HepG2 (cell line): ENCODE results near the gene BATF2. TPM values are rescaled to one million over a fixed set of nuclear protein-coding genes. Genes with fewer than 3 reads are reported as not detected.

Experiments
- FOSL1 ChIP-seq: sonication (generic); formaldehyde crosslinking; IDR thresholded peaks from 2 replicates; pipeline ENCODE4 v1.9.0; 2021; ENCODE audit warnings: missing genetic modification reagents, borderline replicate concordance
- HIC2 ChIP-seq: sonication (generic); formaldehyde crosslinking; IDR thresholded peaks from 2 replicates; pipeline ENCODE4 v1.9.0; 2022; ENCODE audit warnings: low read depth, missing genetic modification reagents
- HNRNPK ChIP-seq: fragments of 200-400 bp; formaldehyde crosslinking; IDR thresholded peaks from 2 replicates; pipeline ENCODE4 v1.6.1; 2018; ENCODE audit warnings: low read length, low read depth, moderate library complexity, mild to moderate bottlenecking; ENCODE audit not compliant: poor library complexity, severe bottlenecking
- MEF2D ChIP-seq: sonication (generic); formaldehyde crosslinking; IDR thresholded peaks from 2 replicates; pipeline ENCODE4 v1.5.1; 2020; ENCODE audit warnings: mild to moderate bottlenecking, missing genetic modification reagents
- NCOA2 ChIP-seq: sonication (generic); formaldehyde crosslinking; IDR thresholded peaks from 2 replicates; pipeline ENCODE4 v1.8.0; 2022; ENCODE audit warnings: inconsistent platforms
- NPAS2 ChIP-seq: sonication (generic); formaldehyde crosslinking; IDR thresholded peaks from 2 replicates; pipeline ENCODE4 v1.8.0; 2022; ENCODE audit warnings: mild to moderate bottlenecking, missing genetic modification reagents, borderline replicate concordance
- NR2C2 ChIP-seq: sonication (generic); formaldehyde crosslinking; IDR thresholded peaks from 2 replicates; pipeline ENCODE4 v1.4.0; 2020; ENCODE audit warnings: missing genetic modification reagents, mild to moderate bottlenecking, moderate library complexity, borderline replicate concordance
- PCBP1 ChIP-seq: fragments of 200-400 bp; formaldehyde crosslinking; IDR thresholded peaks from 2 replicates; pipeline ENCODE4 v1.6.1; 2017; ENCODE audit warnings: mild to moderate bottlenecking, low read depth, low read length, borderline replicate concordance
- STAT5B ChIP-seq: sonication (generic); formaldehyde crosslinking; IDR thresholded peaks from 2 replicates; pipeline ENCODE4 v1.4.0; 2020; ENCODE audit warnings: missing genetic modification reagents
- USF2 ChIP-seq, 2 experiments: sonication (generic) in 1 of 2; formaldehyde crosslinking in 1 of 2; IDR thresholded peaks; 2 replicates each; pipeline versions ENCODE4 v1.5.1 to v1.6.1; 2011 to 2020; ENCODE audit warnings: borderline replicate concordance in 1 of 2, low read depth in 1 of 2, low read length in 1 of 2, mild to moderate bottlenecking in 1 of 2, missing genetic modification reagents in 1 of 2, moderate library complexity in 1 of 2
- ZBTB46 ChIP-seq: sonication (generic); formaldehyde crosslinking; IDR thresholded peaks from 2 replicates; pipeline ENCODE4 v1.4.0; 2020; ENCODE audit warnings: mild to moderate bottlenecking, missing genetic modification reagents, borderline replicate concordance
- ZNF207 ChIP-seq: fragments of 450-650 bp; IDR thresholded peaks from 2 replicates; pipeline ENCODE4 v1.6.1; 2016; ENCODE audit warnings: antibody characterized with exemption, borderline replicate concordance
- ZNF234 ChIP-seq: sonication (generic); formaldehyde crosslinking; conservative IDR thresholded peaks from 2 replicates; pipeline ENCODE4 v1.5.1; 2020; ENCODE audit warnings: mild to moderate bottlenecking, missing genetic modification reagents
- ZNF260 ChIP-seq: sonication (generic); formaldehyde crosslinking; IDR thresholded peaks from 2 replicates; pipeline ENCODE4 v1.4.0; 2020; ENCODE audit warnings: missing genetic modification reagents, low read depth, mild to moderate bottlenecking, borderline replicate concordance
- ZNF33A ChIP-seq: sonication (generic); formaldehyde crosslinking; IDR thresholded peaks from 2 replicates; pipeline ENCODE4 v1.5.1; 2020; ENCODE audit warnings: missing genetic modification reagents, mild to moderate bottlenecking, moderate library complexity, borderline replicate concordance
- ZNF777 ChIP-seq: sonication (generic); formaldehyde crosslinking; IDR thresholded peaks from 2 replicates; pipeline ENCODE4 v1.4.0; 2020; ENCODE audit warnings: missing genetic modification reagents
- ZNF816 ChIP-seq: sonication (generic); formaldehyde crosslinking; IDR thresholded peaks from 2 replicates; pipeline ENCODE4 v1.8.0; 2022; ENCODE audit warnings: missing genetic modification reagents, mild to moderate bottlenecking, borderline replicate concordance
- polyA plus RNA-seq, 8 experiments: library from polyadenylated mRNA; depleted of rRNA in 3 of 8; stranded (reverse) in 7 of 8; unstranded in 1 of 8; fragments of >200 nt; fragmentation: Illumina TruSeq in 4 of 8; extraction: Trizol in 4 of 8; gene quantifications; 2 replicates each; pipeline versions ENCODE4 v1.2.1 to v1.2.3, GENCODE V29; 2011 to 2016; ENCODE audit warnings: low read depth in 4 of 8, missing spikeins in 1 of 8, mixed read lengths in 1 of 8; ENCODE audit not compliant: insufficient read depth in 1 of 8
- total RNA-seq, 5 experiments: library from RNA; depleted of rRNA; stranded (reverse); fragments of >200 nt; fragmentation: Illumina TruSeq; extraction: Trizol; gene quantifications; 2 replicates each; pipeline ENCODE4 v1.2.3, GENCODE V29; 2016; ENCODE audit warnings: low read depth in 1 of 5
- TF ChIP-seq, protein P1 (sequence below): sonication (generic); formaldehyde crosslinking; IDR thresholded peaks from 2 replicates; pipeline ENCODE4 v1.5.0; 2020; ENCODE audit warnings: missing genetic modification reagents, mild to moderate bottlenecking, borderline replicate concordance

Gene BATF2
- total and polyA plus RNA-seq, 2 of the 13 experiments (the other 11 are each of a cell fraction or from before 2014, with no cell fraction given), result 2.8 to 3.9 TPM

GRCh38 chr11:65027213-65028067 lies 30.7 kb upstream of the BATF2 start, which contains the start of gene SNX15 (continued):
- TF ChIP-seq ZNF234 (CRISPR knock-in tag), result no peak
- TF ChIP-seq NCOA2, result 0 out of 2 replicates have a peak, but pooled peaks have one; percentile 32
- no peak for TF ChIP-seq ZNF33A
- TF ChIP-seq PCBP1, result no peak
- TF ChIP-seq ZNF816, result peak; percentile 90; the same call in 1 of the 2 replicates
- TF ChIP-seq ZNF777 (CRISPR knock-in tag), result peak; percentile 67; the same call in 1 of the 2 replicates
- peak; percentile 48; the same call in 1 of the 2 replicates for TF ChIP-seq NR2C2
- peak; percentile 40; the same call in 1 of the 2 replicates for TF ChIP-seq MEF2D (CRISPR knock-in tag)
- TF ChIP-seq ZNF260, result no peak
- no peak for TF ChIP-seq NPAS2 (CRISPR knock-in tag)
- TF ChIP-seq USF2 (IDR thresholded peaks at IDR 0.05; ENCODE audit: low read depth, low read length), result no peak
- peak; percentile 33; the same call in 1 of the 2 replicates for TF ChIP-seq USF2 (CRISPR knock-in tag; IDR thresholded peaks at IDR 0.05; ENCODE audit: borderline replicate concordance)
- no peak for TF ChIP-seq FOSL1 (CRISPR knock-in tag)
- TF ChIP-seq, protein P1, sequence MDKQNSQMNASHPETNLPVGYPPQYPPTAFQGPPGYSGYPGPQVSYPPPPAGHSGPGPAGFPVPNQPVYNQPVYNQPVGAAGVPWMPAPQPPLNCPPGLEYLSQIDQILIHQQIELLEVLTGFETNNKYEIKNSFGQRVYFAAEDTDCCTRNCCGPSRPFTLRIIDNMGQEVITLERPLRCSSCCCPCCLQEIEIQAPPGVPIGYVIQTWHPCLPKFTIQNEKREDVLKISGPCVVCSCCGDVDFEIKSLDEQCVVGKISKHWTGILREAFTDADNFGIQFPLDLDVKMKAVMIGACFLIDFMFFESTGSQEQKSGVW (CRISPR knock-in tag), result no peak
- TF ChIP-seq HNRNPK, result no peak
- 0 out of 2 replicates have a peak, but pooled peaks have one; percentile 33 for TF ChIP-seq HIC2 (CRISPR knock-in tag)
- no peak for TF ChIP-seq ZBTB46
- no peak for TF ChIP-seq STAT5B (CRISPR knock-in tag)
- no peak for TF ChIP-seq ZNF207
